Colonic mucosa (tissue), 4 donors: ENCODE results near the gene APOM. TPM values are rescaled to one million over a fixed set of nuclear protein-coding genes. Genes with fewer than 3 reads are reported as not detected.

Experiments used
- DNase-seq: peaks from one replicate; pipeline ENCODE4 v3.0.0-alpha.2; 2020
- H3K27ac ChIP-seq: fragments of 200-600 bp; one replicate; pipeline ENCODE4 v1.8.0; 2021
- H3K27me3 ChIP-seq: fragments of 200-600 bp; one replicate; pipeline ENCODE4 v1.8.0; 2021
- H3K36me3 ChIP-seq: fragments of 200-600 bp; one replicate; pipeline ENCODE4 v1.8.0; 2021
- H3K4me1 ChIP-seq: fragments of 200-600 bp; one replicate; pipeline ENCODE4 v1.8.0; 2021; ENCODE audit warnings: mild to moderate bottlenecking
- H3K4me3 ChIP-seq: fragments of 200-600 bp; one replicate; pipeline ENCODE4 v1.8.0; 2021
- H3K9ac ChIP-seq, 2 donors: one replicate each; pipeline ENCODE4 v1.7.0; 2013; ENCODE audit warnings: control low read depth in 2 of 2, low read depth in 2 of 2, low read length in 2 of 2
- H3K9me3 ChIP-seq: fragments of 200-600 bp; one replicate; pipeline ENCODE4 v1.8.0; 2021
- CTCF ChIP-seq: fragments of 200-600 bp; IDR thresholded peaks from one replicate; pipeline ENCODE4 v1.8.0; 2022; ENCODE audit warnings: antibody characterized with exemption, mild to moderate bottlenecking
- intact Hi-C: fragments of 100-400 bp; cut with DNase I; formaldehyde crosslinking; loops from one replicate; pipeline ENCODE4 v1.14.1; 2022
- total RNA-seq, 2 donors: library from RNA; stranded (reverse); fragmentation: NEBNext Ultra II Directional in 1 of 2; extraction: Animal tissue kit (Norgen Biotek cat#: 25700) in 1 of 2; gene quantifications; one replicate each; pipeline ENCODE4 v1.2.1, GENCODE V29; 2021
- donor health status: healthy.
- donor health status: DM: no; HTN: no; CAD: no.
- donor health status: DM: no; HTN: no; CAD: no.

The APOM gene
- total RNA-seq, 2 donors from 2014 or later = 1.6 to 2.4 TPM

DNA sequence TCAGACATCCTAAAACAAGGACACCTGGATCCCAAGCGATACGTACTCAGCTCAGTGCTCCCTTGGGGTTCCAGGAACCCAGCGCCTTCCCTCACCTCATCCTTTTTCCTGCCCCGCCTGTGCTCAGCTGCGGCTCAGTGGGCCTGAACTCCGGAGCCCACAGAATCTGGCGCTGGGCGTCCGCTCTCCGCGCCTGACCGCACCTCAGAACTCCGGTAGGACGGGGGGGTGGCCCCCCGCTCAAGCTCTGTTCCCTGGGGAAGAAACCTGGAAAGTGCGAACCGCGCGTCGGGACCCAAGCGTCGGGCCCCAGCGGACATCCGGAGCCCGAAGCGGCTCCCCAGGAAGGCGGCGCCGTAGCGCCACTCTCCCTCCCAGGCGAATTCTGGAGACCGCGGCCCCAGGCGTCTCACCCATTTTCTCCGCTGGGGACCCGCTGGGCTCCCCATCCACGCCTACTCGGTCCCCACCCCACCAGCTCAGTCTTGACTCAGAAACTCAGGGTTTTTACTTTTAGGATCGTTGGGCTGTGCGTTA, 25.5 kb downstream of the APOM start:
- Histone ChIP-seq H3K27me3 (no peaks in the 10 kb centered on the region), H3K4me1 (peaks cover 9% of the 10 kb centered on the region), H3K36me3 (no peaks in the 10 kb centered on the region), H3K4me3 (peak overlapping the region; percentile 41), H3K27ac (peak overlapping the region; percentile 30), H3K9me3 (no peaks in the 10 kb centered on the region), H3K9ac (peak overlapping the region; percentile 74 to 90)
- TF ChIP-seq CTCF = no peak
- intact Hi-C loops = loop anchor here (5.0 kb wide), 1 partner anchor 86 kb away; no protein-coding TSS in a partner anchor
- DNase-seq = peak; percentile 60

DNA sequence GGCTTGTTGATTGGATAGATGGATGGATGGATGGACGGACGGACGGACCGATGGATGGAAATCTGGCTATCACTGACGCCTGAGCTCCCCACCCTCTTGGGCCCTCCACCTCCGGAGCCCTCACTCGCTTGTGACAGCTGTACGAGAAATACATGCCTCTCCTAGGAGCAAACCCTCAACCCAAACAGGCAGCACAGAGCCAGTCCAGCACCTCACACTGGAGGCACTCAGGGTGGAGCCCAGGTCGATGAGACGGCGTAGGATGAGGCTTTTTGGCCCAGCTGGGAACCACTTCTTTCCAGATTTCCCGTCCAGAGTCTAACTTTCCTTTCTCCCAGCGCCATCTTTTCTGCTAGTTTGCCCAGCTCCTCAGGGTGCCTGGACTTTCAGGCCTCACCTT, 27.9 kb downstream of the APOM start:
- DNase-seq = no peak
- no peak for TF ChIP-seq CTCF
- Histone ChIP-seq H3K27ac (no peak overlapping the region), H3K36me3 (peaks cover 5% of the 10 kb centered on the region), H3K4me1 (peaks cover 9% of the 10 kb centered on the region), H3K27me3 (no peaks in the 10 kb centered on the region), H3K4me3 (peak overlapping the region; percentile 30), H3K9me3 (no peaks in the 10 kb centered on the region), H3K9ac (peak overlapping the region in 1 of 2 donors; percentile 72)
- intact Hi-C loops = loop anchor here (5.0 kb wide), 1 partner anchor 84 kb away; no protein-coding TSS in a partner anchor

DNA sequence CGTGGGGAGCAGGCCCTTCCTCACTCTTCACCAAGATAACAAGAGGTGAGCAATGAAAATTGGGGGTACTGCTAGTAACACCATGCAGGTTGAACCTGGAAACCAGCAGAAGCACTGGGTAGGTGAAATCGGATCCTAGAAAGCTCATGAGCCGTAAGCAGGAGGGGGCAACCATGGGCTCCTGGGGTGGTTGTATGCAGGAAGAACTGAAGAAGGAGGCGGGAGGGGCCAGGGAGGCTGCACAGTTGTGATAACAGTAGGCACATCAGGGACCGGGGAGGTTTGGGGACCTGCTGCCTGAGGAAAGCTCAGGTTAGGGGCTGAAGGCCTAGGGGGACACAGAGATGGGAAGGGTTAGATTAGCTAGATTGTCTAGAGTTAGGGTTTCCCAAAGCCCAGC, 30.8 kb downstream of the APOM start:
- H3K4me1 ChIP-seq = no peaks in the 10 kb centered on the region
- H3K36me3 ChIP-seq = peaks cover 10% of the 10 kb centered on the region
- H3K4me3 ChIP-seq = no peak overlapping the region
- no peak overlapping the region for H3K9ac ChIP-seq
- H3K9me3 ChIP-seq = no peaks in the 10 kb centered on the region
- H3K27me3 ChIP-seq = no peaks in the 10 kb centered on the region
- DNase-seq = no peak
- intact Hi-C loops = no loop called here
- no peak overlapping the region for H3K27ac ChIP-seq
- no peak for TF ChIP-seq CTCF

DNA sequence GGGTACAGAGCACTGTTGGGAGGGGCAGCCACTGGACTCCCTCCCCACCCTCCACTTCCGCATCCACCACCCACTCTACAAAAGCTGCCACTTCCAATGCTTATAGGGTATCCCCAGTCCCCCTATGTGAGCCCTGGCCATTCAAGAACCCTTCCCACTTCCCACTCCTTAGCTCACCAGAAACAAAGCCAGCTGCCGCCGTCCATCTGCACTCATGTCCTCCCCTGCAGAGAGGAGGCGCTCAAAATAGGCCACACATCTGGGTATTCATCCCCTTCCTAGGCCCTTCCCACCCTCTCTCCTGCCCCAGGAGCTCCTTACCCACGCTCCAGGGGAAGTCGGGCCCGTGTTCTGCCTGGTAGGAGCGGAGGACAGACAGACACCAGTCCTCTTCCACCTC, 31.6 kb downstream of the APOM start:
- intact Hi-C loops = no loop called here
- peaks cover 10% of the 10 kb centered on the region for H3K36me3 ChIP-seq
- H3K4me1 ChIP-seq = no peaks in the 10 kb centered on the region

DNA sequence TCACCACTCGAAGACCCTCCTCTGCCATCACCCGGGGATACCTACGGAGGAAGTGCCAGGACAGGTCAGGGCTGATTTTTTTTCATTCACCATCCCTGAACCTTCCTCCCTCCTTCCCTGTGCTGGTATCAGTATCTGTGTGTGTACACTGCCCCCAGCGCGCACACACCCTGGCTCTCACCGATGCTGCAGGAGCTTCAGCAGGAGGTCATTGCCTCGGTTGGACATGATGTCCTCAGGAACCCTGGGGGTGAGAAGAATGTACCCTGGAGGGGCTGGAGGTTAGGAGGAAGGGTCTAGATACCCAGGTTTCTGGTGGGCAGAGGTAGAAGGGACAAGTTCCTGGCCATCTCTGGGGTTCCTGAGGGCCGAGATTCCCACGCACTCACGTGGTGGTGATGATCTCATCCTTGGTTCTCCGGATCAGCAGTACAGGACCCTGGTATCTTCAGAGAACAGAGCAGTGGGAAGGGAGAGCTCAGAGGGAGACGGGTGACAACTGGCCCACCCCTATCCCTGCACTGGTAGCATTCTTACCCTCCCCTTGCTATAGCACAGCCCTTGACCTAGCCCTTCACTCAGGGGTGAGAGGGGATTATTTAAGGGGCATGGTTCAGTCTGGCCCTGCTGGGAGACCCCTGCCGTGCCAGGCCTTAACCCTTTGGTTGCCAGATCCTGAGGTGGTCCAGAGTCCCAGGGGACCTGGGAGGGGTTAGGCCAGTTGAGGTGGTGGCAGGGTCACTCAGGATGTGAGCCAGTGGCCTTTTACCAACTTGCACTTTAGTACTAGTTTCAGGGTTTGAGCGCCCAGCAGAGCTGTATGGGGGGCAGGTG, 32.4 kb downstream of the APOM start:
- H3K27me3 ChIP-seq = no peaks in the 10 kb centered on the region
- H3K27ac ChIP-seq = no peak overlapping the region
- no peak for TF ChIP-seq CTCF
- DNase-seq = no peak
- H3K4me1 ChIP-seq = no peaks in the 10 kb centered on the region
- H3K9me3 ChIP-seq = no peaks in the 10 kb centered on the region
- peaks cover 10% of the 10 kb centered on the region for H3K36me3 ChIP-seq
- no peak overlapping the region for H3K9ac ChIP-seq
- intact Hi-C loops = no loop called here
- no peak overlapping the region for H3K4me3 ChIP-seq

More for the DNA sequence above, 31.6 kb downstream of the APOM start:
- Histone ChIP-seq H3K4me3 (no peak overlapping the region), H3K27ac (no peak overlapping the region), H3K9me3 (no peaks in the 10 kb centered on the region), H3K27me3 (no peaks in the 10 kb centered on the region), H3K9ac (no peak overlapping the region)
- no peak for DNase-seq
- no peak for TF ChIP-seq CTCF
